GM21723 (cell line): ENCODE measurements around the gene ZBP1.

Experiments
- ATAC-seq: cut with Tn5 transposase; IDR thresholded peaks from one replicate; pipeline ENCODE4 v1.9.1; 2021; ENCODE audit warnings: mild to moderate bottlenecking, moderate library complexity; ENCODE audit not compliant: unreplicated experiment

The ZBP1 gene

DNA sequence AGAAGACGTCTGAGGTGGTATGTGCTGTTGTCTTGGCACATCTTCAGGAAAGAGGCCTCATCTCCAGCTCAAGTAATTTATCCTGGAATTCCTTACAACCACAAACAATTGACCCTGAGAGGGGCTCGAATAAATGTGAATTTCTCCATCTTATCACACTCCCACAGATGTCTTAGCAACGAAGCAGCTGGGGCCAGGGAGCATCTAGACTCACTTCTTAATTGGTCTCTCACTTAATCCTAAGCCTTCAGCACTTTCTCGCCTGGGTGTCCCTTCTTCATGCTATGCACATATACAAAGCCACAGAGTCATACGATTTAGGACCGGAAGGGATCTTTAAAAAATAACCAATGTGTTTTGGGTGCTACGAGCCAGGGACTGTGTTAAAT is 32.2 kb downstream of the ZBP1 start:
- ATAC-seq = no peak

DNA sequence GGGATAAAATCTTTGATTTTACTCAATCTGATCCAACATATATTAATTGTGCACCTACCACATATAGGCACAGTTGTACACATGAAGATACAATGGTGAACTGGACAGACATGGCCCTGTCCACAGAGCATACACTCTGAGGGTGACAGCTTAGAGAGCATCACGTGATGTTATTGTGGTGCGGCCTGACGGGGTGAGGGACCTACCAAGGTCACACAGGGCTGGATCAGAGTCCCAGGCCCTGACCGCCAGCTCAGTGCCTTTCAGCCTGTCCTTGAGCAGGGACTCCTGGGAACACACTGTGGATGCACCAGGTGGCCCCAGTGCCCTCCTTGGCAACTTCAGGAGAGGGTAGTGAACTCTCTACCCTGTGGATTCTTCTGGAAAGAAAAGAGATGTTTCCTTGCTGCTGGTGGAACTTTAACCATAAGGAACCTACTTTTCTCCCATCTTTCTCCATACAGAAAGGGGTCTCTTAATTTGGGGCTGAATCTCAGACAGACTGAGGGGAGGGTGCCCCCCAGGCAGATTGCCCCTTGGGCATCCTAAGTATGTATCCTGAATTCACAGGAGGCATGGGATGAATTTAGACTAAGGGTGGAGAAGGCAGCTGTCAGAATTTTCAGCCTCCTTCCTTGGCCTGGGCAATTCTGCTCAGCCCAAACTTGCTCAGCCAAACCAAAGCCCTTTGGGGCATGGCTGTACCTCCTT is 32.8 kb downstream of the ZBP1 start:
- ATAC-seq = no peak

DNA sequence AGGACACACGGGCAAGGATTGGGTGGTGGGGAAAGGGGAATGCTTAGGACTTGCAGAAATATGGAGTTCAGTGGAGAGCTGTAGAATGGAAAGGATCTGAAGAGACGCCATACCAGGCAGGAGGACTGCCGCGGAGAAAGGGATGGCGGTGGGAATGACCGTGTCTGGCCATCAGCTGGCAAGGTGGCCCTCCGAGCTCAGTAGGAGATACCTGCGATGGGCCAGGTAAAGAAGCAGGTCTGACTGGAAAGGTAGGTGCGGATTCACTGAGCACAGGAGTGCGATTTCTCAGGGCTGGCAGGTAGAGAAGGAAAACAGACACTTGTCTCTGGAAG is 33.3 kb downstream of the ZBP1 start:
- no peak for ATAC-seq

DNA sequence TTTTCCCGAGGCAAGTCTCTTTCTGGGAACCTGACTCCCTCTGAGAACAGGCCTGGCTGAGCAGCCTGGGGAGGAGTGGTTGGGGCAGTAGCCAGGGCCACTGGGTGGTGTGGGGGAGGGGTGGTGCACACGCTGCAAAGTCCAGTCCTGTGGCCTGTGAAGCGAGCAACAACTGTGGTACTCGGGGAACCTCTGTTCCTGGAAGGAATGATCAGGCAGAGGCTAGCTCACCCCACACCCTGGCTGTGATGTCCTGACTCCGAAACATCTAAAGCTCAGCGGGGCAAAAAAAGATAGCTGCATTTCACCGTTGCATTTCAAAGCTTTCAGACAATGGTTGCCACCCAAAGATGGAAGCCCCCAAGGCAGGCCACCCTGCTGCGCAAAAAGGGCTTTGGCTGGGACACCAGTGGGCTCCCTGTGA is 33.8 kb downstream of the ZBP1 start:
- no peak for ATAC-seq

DNA sequence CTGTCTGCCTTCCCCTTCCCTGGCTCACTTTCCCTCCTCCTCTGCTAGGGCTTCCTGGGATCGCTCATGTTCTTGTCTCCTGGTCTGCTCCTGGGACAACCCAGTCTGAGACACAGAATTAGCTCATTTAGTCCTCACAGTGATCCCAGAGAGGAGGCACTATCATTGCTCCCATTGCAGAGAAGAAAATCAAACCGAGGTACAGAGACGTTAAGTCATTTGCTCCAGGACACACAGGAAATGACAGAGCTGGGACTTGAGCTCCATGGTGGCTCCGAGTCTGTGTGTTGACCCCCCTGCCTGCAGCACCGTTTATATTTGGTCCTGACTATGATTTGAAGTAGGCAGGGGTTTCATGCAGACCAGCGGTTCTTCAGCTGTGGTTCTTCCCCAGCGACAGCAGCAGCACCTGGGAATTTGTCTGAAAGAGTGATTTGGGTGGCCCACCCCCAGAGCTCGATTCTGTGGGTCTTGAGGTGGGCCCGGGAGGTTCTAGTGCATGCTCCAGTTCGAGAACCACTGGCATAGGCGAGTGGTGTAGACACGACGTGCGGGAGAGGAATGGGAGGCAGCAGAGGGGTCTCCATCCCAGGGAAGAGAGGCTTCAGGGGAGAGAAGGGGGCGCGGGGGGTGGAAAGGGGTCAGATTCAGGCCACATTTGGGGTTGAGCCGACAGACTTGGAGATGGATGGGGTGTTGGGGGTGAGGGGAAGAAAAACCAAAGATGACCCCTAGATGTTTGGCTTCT is 34.6 kb downstream of the ZBP1 start:
- no peak for ATAC-seq

DNA sequence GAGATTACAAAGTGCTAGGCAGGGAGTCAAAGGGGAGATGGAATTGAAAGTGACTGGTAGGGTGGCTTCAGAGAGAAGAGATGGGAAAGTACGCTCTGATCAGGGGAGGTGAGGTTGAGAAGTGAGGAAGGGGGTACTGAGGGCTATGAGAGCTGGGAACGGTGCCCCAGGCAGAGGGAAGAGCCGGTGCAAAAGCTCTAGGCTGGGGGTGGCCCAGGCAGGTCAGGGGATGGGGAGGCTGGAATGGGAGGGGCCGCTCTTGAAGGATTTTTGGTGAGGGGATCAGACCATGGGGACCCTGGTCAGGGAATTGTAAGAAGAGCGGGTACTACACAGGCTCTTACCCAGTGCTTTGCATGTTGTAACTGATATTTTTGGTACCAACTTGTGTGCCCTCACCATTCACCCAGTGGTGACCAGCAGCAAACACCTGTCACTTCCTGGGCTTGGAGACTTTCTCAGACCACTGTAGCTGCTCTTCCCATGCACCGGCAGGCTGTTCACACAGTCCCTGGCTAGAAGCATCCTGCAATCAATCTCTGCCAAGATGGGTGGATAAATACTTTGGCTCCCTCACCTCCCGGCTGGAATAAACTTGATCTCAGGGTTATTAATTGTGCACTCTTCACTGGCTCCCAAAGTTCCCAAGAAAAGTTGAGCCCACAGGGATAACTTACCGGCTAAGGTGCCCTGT is 35.3 kb downstream of the ZBP1 start:
- no peak for ATAC-seq

DNA sequence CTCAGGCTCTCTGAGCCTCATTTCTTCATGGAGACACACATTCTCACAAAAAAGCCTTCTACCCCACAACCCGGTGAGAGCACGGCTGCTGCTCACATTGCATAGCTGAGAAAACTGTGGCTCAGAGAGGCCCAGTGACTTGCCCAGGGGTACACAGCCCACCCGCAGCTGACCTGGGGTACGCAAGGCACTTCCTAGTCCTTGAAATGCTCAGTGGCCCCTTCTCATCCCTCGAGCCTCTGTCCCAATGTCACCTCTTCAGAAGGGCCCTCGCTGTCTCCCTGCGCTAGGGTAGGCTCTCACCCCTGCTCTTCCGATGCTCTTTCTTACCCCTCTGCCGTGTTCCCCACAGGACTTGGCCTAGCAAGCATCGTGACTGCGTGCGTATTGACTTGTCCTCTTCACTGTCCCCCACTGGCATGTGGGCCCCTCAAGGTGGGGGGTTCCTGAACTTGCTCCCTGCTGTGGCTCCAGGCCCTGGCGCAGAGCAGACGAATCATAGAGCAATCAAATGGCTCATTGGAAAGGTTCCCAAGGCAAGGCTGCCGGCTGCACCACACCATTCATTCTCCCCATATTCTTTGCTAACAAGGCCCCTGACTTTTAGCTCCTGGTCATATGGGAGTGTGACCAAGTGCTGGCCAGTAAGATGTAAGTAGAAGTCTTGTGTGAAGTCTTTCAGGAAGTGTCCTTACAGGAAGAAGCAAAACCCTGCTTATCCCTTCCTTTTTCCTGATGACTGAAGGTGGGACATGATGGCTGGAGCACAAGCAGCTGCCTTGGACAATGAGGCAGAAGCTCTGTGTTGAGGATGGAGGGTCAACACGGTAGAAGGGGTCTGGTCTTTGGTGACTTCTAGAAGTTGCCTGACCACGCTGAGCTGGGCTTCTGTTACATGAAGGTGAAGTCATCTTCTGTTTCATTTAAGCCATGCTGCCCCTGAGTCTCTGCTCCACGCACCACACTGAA is 36.7 kb downstream of the ZBP1 start:
- no peak for ATAC-seq

DNA sequence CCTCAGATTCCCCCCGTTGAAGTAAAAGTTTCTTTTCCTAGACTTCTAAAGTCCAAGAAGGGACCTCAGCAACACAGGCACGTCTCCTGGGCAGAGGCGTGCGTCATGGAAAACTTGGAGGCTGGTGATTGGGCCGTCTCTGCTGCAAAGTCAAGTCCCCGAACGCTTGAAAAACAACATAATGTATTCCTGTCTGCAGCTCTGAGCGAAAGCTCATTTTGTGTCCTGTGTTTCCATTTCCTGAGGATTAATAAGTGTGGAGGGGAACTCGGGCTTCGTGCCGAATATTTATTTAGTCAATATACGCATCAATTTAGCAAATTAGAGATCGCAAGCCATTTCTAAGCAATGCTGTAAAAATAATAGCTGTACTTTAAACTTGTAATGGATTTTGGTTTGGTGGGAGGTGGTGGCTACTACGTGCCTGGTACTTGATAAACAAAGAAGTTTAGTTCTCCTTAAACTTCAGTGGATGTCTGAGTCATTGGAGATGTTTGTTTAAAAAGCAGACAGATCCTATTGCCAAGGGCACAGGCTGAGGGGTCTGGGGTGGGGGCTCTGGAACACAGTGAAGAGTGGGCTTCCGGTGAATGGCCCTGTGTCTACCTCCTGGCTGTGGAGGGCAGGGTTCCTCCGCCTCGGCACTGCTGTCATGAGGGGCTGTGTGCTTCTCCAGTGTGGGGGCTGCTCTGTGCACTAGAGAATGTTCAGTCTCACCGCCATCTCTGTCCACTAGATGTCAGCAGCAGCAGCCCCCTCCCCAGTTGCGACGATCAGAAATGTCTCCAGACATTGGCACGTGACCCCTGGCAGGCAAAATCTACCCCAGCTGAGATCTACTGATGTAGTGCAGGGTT is 37.6 kb downstream of the ZBP1 start:
- ATAC-seq = no peak

DNA sequence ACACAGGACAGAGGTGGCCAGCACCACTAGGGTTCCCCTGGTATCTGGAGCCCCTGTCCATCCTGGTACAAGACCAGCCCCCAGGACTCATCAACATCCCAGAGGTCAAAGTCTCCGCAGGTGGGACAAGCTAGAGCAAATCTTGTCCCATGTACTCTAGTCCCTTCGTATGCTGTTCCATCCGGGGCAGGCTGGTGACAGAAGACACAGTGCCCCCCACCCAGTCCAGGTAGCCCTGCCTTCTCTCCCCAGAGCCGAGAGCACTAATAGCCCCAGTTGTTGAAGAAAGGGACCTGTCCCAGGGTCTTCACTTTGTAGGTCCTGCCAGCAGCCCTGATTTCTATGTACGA is 38.2 kb downstream of the ZBP1 start:
- ATAC-seq = no peak

DNA sequence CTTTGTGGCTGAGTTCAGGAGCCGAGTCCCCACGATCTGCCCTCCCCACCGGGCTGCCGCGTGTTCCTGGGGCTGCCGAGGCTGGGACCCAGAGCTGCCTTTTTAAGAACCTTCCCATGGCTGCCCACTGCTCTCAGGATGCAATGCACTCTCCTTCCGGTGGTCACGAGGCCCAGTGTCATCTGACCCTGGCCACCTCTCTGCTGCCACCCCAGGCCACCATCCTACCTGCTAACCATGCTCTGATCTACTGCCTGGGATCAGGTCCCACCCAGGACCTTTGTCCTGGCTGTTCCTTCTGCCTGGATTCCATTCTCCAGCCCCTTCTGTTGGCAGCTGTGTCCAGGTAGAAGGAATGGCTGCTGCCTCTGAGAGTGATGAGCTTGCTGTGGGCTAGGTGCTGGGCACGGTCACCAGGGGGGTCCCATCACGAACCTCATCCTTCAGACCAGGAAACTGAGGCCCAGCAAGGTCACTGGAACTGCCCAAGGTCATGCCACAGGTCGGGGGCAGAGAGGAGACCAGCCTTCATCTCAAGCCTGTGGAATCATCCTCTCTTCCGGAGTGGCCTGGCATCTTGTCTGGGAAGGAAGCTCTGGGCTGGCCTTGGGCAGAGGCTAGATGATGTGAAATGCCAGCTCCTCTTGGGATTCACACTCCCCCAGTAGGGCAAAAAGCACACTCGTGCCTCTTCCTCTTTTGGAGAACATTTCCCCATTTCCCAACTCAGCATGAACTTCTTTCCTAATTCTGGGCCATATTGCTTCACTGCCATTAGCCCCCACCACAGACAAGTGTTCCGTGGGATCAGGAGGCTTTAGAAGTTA is 38.8 kb downstream of the ZBP1 start:
- no peak for ATAC-seq

DNA sequence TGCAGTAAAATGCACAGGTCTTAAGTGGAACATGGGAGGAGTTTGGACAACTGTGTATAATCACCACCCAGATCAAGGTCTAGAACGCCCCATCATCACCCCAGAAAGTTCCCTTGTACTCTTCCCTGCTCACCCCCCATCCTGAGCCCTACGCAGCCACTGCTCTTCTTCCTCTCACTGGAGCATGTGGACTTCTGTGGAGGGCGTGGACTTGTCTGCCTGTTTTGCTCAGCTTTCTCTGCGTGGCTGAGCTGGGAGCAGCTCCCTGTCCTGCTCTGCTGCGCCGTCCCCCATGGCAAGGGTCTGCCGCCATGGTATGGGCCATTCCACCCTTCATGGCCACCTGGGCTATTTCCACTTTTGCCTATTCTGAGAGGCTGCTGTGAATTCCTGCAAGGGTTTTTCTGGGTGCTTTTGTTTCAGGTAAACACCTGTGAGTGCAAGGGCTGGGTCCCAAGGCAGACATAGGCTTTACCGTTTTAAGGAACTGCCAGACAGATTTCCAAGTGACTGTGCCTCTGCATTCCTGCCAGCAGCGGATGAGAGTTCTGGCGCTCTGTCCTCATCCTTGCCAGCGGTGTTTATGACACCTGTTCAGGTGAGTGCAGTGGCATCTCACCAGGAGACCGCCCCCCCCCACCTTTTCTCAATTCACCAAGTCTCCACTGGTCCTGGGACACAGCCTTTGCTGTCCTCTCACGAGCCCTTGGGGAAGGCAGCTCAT is 39.6 kb downstream of the ZBP1 start:
- no peak for ATAC-seq

DNA sequence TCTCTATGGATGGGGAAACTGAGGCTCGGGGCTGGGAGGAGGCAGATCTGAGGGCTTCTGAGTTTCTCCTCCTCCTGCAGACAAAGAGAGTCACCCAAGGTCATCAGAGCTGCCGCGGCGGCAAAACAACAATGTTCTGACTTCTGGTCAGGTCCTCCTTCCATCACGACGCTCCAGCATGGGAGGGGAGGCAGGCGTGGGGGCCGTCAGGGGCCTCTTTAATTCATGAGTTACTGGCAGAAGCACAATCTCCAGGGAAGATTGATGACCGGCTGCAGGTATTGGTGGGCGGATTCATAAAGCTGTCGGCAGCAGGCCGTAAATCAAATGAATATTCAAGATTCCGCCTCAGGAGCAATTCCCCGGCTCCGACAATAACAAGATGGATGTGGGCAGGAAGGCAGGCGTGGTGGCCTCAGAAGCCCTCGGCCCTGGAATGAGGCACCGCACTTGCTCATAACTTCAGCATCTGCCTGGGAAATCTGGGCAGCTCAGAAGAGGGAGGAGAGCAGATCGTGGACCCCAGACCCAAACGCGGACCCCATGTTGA is 40.3 kb downstream of the ZBP1 start:
- ATAC-seq = no peak

DNA sequence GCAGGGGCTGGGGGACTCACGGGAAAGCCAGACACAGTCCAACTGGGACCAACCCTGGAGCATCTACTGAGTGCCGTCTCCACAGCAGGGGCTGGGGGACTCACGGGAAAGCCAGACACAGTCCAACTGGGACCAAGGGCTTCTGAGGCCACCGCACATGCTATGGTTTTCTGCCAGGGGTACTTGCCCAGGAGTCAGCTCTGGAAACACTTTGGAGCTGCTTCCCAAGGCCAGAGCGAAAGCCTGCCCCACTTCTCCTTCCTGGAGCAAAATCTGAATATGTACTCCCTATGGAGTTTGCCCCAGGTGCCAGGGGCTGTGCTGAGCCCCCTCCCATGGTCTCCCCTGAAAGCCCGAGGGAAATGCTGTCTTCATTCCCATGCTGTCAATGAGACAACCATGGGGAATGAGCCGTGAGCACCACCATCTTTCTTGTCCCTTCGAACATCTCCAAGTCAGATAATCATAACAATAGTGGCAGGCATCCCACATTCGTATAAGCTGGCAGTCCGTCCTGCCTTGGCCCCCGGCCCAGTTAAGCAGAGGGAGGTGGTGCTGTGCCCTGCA is 40.8 kb downstream of the ZBP1 start:
- no peak for ATAC-seq

DNA sequence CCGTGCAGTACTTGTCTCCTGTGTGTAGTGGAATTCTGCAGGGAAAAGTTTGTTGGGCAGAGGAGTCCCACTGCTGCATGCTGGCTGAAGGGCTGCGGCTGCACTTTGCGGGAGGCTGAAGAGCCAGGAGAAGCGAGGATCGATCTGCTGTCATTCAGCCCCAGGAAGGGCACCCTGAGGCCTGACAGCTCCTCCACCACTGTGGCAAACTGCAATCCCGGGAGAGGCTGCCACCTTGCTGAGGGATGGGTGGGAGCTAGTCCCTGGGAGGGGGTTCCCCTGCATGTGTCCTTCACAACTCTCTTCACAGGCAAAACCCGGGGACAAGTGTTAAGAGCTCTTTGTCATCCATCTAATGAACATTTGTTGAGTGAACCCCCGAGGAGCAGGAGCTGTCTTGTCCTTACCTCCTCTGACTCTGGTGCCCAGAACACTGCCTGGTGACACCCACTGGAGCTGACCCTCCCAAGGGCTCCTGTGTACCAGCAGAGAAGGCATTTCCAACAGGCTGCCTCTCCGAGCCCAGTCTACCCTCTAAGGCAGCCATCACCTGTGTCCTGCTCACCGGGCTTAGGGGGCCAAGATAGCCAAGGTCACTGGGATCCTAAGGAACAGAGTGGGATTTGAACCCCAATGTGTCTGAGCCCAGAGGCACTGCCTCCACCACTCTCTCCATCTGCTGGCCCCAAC is 41.6 kb downstream of the ZBP1 start:
- ATAC-seq = no peak

DNA sequence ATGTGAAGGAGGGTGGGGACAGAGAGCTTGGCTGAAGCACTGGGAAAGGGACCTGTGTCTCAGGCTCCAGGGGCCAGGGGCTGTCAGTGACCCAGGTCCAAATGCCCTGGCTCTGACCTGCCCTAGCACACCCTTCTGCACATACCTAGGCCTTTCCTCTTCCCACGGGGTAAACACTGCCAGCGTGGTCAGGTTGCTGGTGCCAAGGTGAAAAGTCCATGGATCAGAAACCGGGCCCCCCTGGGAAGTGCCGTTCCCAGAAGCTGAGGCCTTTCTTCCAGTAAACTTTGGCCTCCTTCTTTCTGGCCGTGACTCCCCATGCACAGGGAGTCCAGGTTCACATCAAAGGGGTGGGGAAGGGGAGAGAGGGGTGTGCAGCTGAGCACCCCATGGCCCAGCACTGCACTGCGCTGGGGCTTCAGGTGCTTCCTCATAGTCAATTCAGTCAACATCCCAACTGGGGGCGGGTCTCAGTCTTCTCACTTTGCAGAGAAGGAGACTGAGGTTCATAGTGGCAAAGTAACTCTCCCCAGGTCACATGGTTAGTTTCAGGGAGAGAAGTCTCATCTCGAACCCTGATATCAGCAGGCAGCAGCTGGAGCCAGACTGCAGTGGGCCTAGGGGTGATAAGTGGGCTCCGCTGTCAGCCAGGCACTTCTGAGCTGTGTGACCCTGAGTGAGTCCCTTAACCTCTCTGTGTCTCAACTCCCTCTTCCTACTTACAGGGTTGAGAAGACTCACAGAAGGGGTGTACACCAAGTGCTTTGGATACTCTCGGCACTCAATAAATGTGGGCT is 42.3 kb downstream of the ZBP1 start:
- no peak for ATAC-seq
